ENCODE data around the gene DHCR7. TPM values are rescaled to one million over a fixed set of nuclear protein-coding genes. Genes with fewer than 3 reads are reported as not detected.

The DHCR7 gene
- total RNA-seq, 4 donors from 2014 or later = 2.5 to 7.3 (median 5.9) TPM

DNA sequence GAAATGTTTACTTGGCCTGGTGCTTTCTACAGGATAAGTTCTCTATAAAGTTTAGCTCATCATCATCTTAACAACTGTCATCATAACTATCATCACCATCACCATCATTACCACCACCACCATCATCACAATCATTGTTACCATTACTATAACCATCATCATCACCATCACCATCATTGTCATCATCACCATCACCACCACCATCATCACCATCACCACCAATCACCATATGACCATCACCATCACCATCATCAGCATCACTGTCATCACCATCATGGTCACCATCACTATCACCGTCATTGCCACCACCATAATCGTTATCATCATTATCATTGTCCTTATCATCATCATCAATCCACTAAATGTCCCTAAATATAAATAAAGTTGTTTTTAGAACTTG is 54.9 kb downstream of the DHCR7 start:
- in situ Hi-C loops (cut with MboI; ENCODE audit: low sequenced_read_pairs in 4 of 4) (no loop called here), intact Hi-C loops (cut with DNase I; ENCODE audit: low total_unique reads) (no loop called here)
- H3K36me3 ChIP-seq = no peaks in the 10 kb centered on the region
- no peak for DNase-seq
- no peaks in the 10 kb centered on the region for H3K9me3 ChIP-seq
- no peak overlapping the region for H3K4me3 ChIP-seq
- ATAC-seq = no peak
- H3K27ac ChIP-seq = no peak overlapping the region
- H3K27me3 ChIP-seq = peaks cover 0 to 14% (median 0%) of the 10 kb centered on the region in 3 donors
- no peaks in the 10 kb centered on the region for H3K4me1 ChIP-seq
- no peak for TF ChIP-seq POLR2A (IDR thresholded peaks at IDR 0.05)
- TF ChIP-seq, protein P1, sequence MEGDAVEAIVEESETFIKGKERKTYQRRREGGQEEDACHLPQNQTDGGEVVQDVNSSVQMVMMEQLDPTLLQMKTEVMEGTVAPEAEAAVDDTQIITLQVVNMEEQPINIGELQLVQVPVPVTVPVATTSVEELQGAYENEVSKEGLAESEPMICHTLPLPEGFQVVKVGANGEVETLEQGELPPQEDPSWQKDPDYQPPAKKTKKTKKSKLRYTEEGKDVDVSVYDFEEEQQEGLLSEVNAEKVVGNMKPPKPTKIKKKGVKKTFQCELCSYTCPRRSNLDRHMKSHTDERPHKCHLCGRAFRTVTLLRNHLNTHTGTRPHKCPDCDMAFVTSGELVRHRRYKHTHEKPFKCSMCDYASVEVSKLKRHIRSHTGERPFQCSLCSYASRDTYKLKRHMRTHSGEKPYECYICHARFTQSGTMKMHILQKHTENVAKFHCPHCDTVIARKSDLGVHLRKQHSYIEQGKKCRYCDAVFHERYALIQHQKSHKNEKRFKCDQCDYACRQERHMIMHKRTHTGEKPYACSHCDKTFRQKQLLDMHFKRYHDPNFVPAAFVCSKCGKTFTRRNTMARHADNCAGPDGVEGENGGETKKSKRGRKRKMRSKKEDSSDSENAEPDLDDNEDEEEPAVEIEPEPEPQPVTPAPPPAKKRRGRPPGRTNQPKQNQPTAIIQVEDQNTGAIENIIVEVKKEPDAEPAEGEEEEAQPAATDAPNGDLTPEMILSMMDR (IDR thresholded peaks at IDR 0.05 in 4 of 5, conservative IDR thresholded peaks at IDR 0.05 in 1 of 5) = no peak

DNA sequence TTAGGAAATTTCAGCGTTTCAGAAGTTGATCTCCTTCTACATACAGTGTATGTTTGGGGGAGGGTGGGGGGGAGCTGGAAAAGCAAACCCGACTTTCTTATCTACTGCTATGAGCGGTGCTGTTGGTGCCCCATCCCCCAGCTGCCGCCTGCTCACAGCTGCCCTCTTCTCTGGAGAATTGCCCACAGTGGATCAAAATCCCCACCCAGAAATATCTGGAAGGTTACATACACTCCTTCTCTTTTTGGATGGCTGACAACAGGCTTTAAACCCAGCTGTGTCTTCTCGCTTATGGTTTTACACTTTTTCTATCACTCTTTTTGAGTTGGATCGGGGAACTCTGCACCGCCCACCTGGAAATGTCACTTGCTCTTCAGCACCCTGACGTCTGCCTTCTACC is 56.4 kb downstream of the DHCR7 start:
- Histone ChIP-seq H3K4me1 (no peaks in the 10 kb centered on the region), H3K9me3 (no peaks in the 10 kb centered on the region), H3K36me3 (no peaks in the 10 kb centered on the region), H3K4me3 (no peak overlapping the region), H3K27ac (no peak overlapping the region), H3K27me3 (peaks cover 0 to 17% (median 0%) of the 10 kb centered on the region in 3 donors)
- in situ Hi-C loops (cut with MboI; ENCODE audit: low sequenced_read_pairs in 4 of 4) = no loop called here
- intact Hi-C loops (cut with DNase I; ENCODE audit: low total_unique reads) = no loop called here
- DNase-seq (no peak), ATAC-seq (no peak)
- TF ChIP-seq, protein P1 (IDR thresholded peaks at IDR 0.05 in 4 of 5, conservative IDR thresholded peaks at IDR 0.05 in 1 of 5) = no peak
- no peak for TF ChIP-seq POLR2A (IDR thresholded peaks at IDR 0.05)

DNA sequence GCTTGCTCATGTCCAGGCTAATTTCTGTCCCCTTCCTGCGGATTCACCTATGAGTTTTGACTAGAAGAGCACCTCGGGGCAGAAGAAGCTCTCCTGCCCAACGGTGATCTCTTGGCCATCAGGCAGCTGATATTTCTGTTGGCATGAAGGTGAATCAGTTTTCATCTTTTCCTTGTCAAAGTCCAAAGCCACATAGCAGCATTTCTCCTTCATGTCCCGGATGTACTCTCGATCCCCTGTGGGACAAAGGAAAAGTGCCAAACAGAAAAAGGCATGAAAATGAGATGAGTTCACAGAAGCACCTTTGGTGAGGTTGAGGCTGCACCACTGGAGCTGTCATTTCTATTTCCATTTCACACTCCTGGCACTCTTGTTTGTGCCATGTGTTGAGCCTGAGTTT is 56.8 kb downstream of the DHCR7 start:
- Histone ChIP-seq H3K4me1 (no peaks in the 10 kb centered on the region), H3K36me3 (no peaks in the 10 kb centered on the region), H3K27me3 (peaks cover 0 to 17% (median 0%) of the 10 kb centered on the region in 3 donors), H3K27ac (no peak overlapping the region), H3K9me3 (no peaks in the 10 kb centered on the region), H3K4me3 (no peak overlapping the region)
- intact Hi-C loops (cut with DNase I; ENCODE audit: low total_unique reads) = no loop called here
- TF ChIP-seq POLR2A (IDR thresholded peaks at IDR 0.05) = no peak
- TF ChIP-seq, protein P1 (IDR thresholded peaks at IDR 0.05 in 4 of 5, conservative IDR thresholded peaks at IDR 0.05 in 1 of 5) = no peak
- DNase-seq (no peak), ATAC-seq (no peak)
- in situ Hi-C loops (cut with MboI; ENCODE audit: low sequenced_read_pairs in 4 of 4) = no loop called here

DNA sequence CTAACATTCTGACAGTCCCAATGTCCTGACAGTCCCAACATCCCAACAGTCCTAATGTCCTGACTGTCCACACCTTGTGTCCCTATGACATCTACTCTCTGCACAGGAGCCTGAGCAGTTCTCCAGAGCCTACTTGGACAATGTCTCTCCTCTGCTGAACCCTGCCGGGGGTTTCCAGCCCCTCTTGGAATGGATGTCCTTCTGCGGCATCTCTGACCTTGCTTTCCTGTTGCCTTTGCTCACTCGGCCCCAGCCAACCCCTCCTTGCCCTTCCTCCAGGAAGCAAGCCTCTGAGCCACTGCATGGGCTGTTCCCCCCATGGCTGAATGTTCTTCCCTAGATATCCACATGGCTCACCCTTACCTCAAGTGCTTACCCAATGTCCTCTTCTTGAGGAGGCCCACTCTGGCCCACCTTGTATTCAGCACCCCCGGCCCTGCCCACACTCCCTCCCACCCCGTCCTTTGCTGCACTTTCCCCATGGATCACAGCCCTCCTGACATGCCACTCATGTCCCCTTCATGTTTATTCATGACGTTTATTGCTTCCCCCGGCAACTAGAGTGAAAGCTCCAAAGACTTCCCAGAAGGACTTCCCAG is 59.5 kb downstream of the DHCR7 start:
- peaks cover 0 to 20% (median 0%) of the 10 kb centered on the region in 3 donors for H3K27me3 ChIP-seq
- no peak for ATAC-seq

More for the DNA sequence above, 59.5 kb downstream of the DHCR7 start:
- intact Hi-C loops (cut with DNase I; ENCODE audit: low total_unique reads) (no loop called here), in situ Hi-C loops (cut with MboI; ENCODE audit: low sequenced_read_pairs in 4 of 4) (no loop called here)
- no peak overlapping the region for H3K27ac ChIP-seq
- DNase-seq = no peak
- H3K36me3 ChIP-seq = no peaks in the 10 kb centered on the region
- TF ChIP-seq, protein P1 (IDR thresholded peaks at IDR 0.05 in 4 of 5, conservative IDR thresholded peaks at IDR 0.05 in 1 of 5) = no peak
- no peak for TF ChIP-seq POLR2A (IDR thresholded peaks at IDR 0.05)
- no peak overlapping the region for H3K4me3 ChIP-seq
- H3K4me1 ChIP-seq = no peaks in the 10 kb centered on the region
- H3K9me3 ChIP-seq = no peaks in the 10 kb centered on the region
